GM12878 (cell line): ENCODE results near the gene ASB8. TPM values are rescaled to one million over a fixed set of nuclear protein-coding genes. Genes with fewer than 3 reads are reported as not detected.

ENCODE experiments used
- ATAC-seq: fragments of 200-7000 bp; cut with Tn5 transposase; 3 replicates; pipeline ENCODE4 v1.9.1; 2020; ENCODE audit warnings: mild to moderate bottlenecking, moderate library complexity
- BruUV-seq: library from RNA; stranded (reverse); fragments of 400-500 nt; replicated peaks from 2 replicates; lab custom pipeline; 2021; lab: Mats Ljungman, UMichigan
- CTCF ChIA-PET: fragments of 300-600 bp; sonication (Branson Sonifier 250); formaldehyde crosslinking; extraction: SDS; loops from one replicate; lab custom pipeline; 2021; ENCODE audit warnings: inconsistent platforms; lab: Yijun Ruan, JAX
- POLR2A ChIA-PET: fragments of 350-600 bp; formaldehyde crosslinking; extraction: SDS; loops from one replicate; lab custom pipeline; 2021; ENCODE audit warnings: inconsistent platforms; lab: Charles Lee
- RAD21 ChIA-PET: fragments of 300-600 bp; sonication (Branson Sonifier 250); formaldehyde crosslinking; loops from one replicate; lab custom pipeline; 2023; ENCODE audit warnings: antibody characterized with exemption; ENCODE audit not compliant: unreplicated experiment; lab: Charles Lee
- SMC1A ChIA-PET: fragments of 300-600 bp; sonication (Branson Sonifier 250); formaldehyde crosslinking; loops from one replicate; lab custom pipeline; 2023; ENCODE audit not compliant: unreplicated experiment, uncharacterized antibody; lab: Charles Lee
- DNase-seq: peaks from one replicate; pipeline ENCODE4 v3.0.0-alpha.2; 2011; ENCODE audit warnings: low read depth, low spot score
- FAIRE-seq: peaks from 3 replicates; lab custom pipeline; 2011; peaks lifted over from hg19 to GRCh38; lab: Jason Lieb, UNC
- H2AFZ ChIP-seq: 2 replicates; pipeline ENCODE4 v1.6.0; 2011; ENCODE audit warnings: low read depth, low read length, control low read depth; ENCODE audit not compliant: control insufficient read depth
- H3K27ac ChIP-seq: 2 replicates; pipeline ENCODE4 v1.5.1; 2011; ENCODE audit warnings: control low read depth; ENCODE audit not compliant: control insufficient read depth, insufficient read depth
- H3K27me3 ChIP-seq, 2 experiments: replicated peaks in 1 of 2; 2 replicates each; pipeline versions ENCODE4 v1.6.0 to v1.6.1; 2011; ENCODE audit warnings: low read length in 1 of 2; ENCODE audit not compliant: control insufficient read depth in 2 of 2, insufficient read depth in 2 of 2
- H3K36me3 ChIP-seq, 2 experiments: 2 replicates each; pipeline ENCODE4 v1.5.1; 2011; ENCODE audit warnings: low read length in 1 of 2; ENCODE audit not compliant: control insufficient read depth in 2 of 2, insufficient read depth in 2 of 2
- H3K4me1 ChIP-seq: 2 replicates; pipeline ENCODE4 v1.6.1; 2011; ENCODE audit warnings: mild to moderate bottlenecking, low read length, moderate library complexity, mixed read lengths; ENCODE audit not compliant: control insufficient read depth, insufficient read depth
- H3K4me2 ChIP-seq: 2 replicates; pipeline ENCODE4 v1.6.0; 2011; ENCODE audit warnings: control low read depth; ENCODE audit not compliant: control insufficient read depth, insufficient read depth
- H3K4me3 ChIP-seq: fragments of 200-600 bp; sonication (generic); 2 replicates; pipeline ENCODE4 v1.5.1; 2016
- H3K79me2 ChIP-seq: 2 replicates; pipeline ENCODE4 v1.6.0; 2011; ENCODE audit warnings: low read length; ENCODE audit not compliant: control insufficient read depth, insufficient read depth
- H3K9ac ChIP-seq: 2 replicates; pipeline ENCODE4 v1.8.0; 2011; ENCODE audit warnings: low read length, control low read depth, mixed read lengths; ENCODE audit not compliant: control insufficient read depth, insufficient read depth
- H3K9me3 ChIP-seq: replicated peaks from 3 replicates; pipeline ENCODE4 v1.5.1; 2011; ENCODE audit warnings: mild to moderate bottlenecking, low read length; ENCODE audit not compliant: control insufficient read depth, insufficient read depth
- H4K20me1 ChIP-seq: 2 replicates; pipeline ENCODE4 v1.6.0; 2011; ENCODE audit not compliant: control insufficient read depth, insufficient read depth
- FOXM1 ChIP-seq: IDR thresholded peaks from 2 replicates; pipeline ENCODE4 v1.6.1; 2012; ENCODE audit warnings: low read depth, mild to moderate bottlenecking, inconsistent platforms, low read length, moderate library complexity
- JUND ChIP-seq: IDR thresholded peaks from 2 replicates; pipeline ENCODE4 v1.6.1; 2012; ENCODE audit warnings: low read depth, mild to moderate bottlenecking, low read length, improper control_type of control experiment, moderate library complexity
- PBX3 ChIP-seq: IDR thresholded peaks from 2 replicates; pipeline ENCODE4 v1.6.1; 2011; ENCODE audit warnings: mild to moderate bottlenecking, low read depth, low read length, moderate library complexity; ENCODE audit not compliant: insufficient replicate concordance
- SIX5 ChIP-seq: IDR thresholded peaks from 2 replicates; pipeline ENCODE4 v1.6.1; 2011; ENCODE audit warnings: mild to moderate bottlenecking, low read depth, low read length, moderate library complexity; ENCODE audit not compliant: severe bottlenecking
- TCF12 ChIP-seq: IDR thresholded peaks from 2 replicates; pipeline ENCODE4 v1.6.1; 2011; ENCODE audit warnings: low read depth, mild to moderate bottlenecking, low read length
- ZBTB33 ChIP-seq: fragments of 450-650 bp; IDR thresholded peaks from 2 replicates; pipeline ENCODE4 v1.6.1; 2017; ENCODE audit warnings: mild to moderate bottlenecking
- WGBS: methylation state at CpG from one replicate; pipeline ENCODE4 v1.1.6; 2016; ENCODE audit warnings: low lambda C conversion rate; ENCODE audit not compliant: insufficient replicate concordance, insufficient coverage; ENCODE audit errors: missing lambda C conversion rate; 5-methylcytosine and 5-hydroxymethylcytosine counted together
- in situ Hi-C: fragments of 300-500 bp; cut with MboI; formaldehyde crosslinking; loops from 9 replicates; pipeline ENCODE4 v1.14.3; 2018; ENCODE audit warnings: mixed read lengths
- intact Hi-C: fragments of 100-400 bp; cut with micrococcal nuclease; formaldehyde crosslinking; loops from one replicate; pipeline ENCODE4 v1.14.2; 2022; ENCODE audit not compliant: unreplicated experiment
- polyA plus RNA-seq, 11 experiments: library from polyadenylated mRNA; depleted of rRNA in 4 of 11; unstranded in 6 of 11; stranded (reverse) in 5 of 11; fragments of >200 nt; fragmentation: Nextera tagmentation in 4 of 11; fragmentation: Illumina TruSeq in 1 of 11; extraction: Ambion mirVana in 4 of 11; extraction: Trizol in 1 of 11; gene quantifications; 1 replicate in 1 of 11; 2 replicates in 10 of 11; pipeline versions ENCODE4 v1.2.1 to v1.2.3, GENCODE V29; 2011 to 2016; ENCODE audit warnings: inconsistent platforms in 2 of 11, missing spikeins in 2 of 11, low read depth in 1 of 11
- total RNA-seq, 4 experiments: library from RNA; depleted of rRNA in 3 of 4; stranded (reverse); fragments of >200 nt in 3 of 4; fragmentation: Illumina TruSeq in 1 of 4; extraction: Trizol in 1 of 4; gene quantifications; 2 replicates each; pipeline versions ENCODE4 v1.2.1 to v1.2.3, GENCODE V29; 2013 to 2021

Gene ASB8
- total and polyA plus RNA-seq, 10 of the 15 experiments (the other 5 are each of a cell fraction or from before 2014, with no cell fraction given) = 23.7 to 48.0 (median 29.1) TPM

- FAIRE-seq (no peak), ATAC-seq (no peak), DNase-seq (no peak)
- ChIA-PET CTCF (interaction anchor here (1.2 kb wide), 1 partner anchor 12 kb away, joined by 3 read pairs; the partner anchor contains the start of gene CCDC184), POLR2A (no interaction called here), RAD21 (no interaction called here), SMC1A (no interaction called here)
- Histone ChIP-seq H2AFZ (no peak overlapping the region), H4K20me1 (no peaks in the 10 kb centered on the region), H3K27ac (no peak overlapping the region), H3K9me3 (no peaks in the 10 kb centered on the region), H3K4me3 (no peak overlapping the region), H3K79me2 (peaks cover 13% of the 10 kb centered on the region), H3K9ac (no peak overlapping the region), H3K4me2 (no peak overlapping the region), H3K27me3 (no peaks in the 10 kb centered on the region), H3K36me3 (no peaks in the 10 kb centered on the region), H3K4me1 (0 out of 2 replicates have a peak, but pooled peaks cover 3% of the 10 kb centered on the region)
- WGBS = 24% methylated on average over 1 of the region's 1 CpG
- in situ Hi-C loops = no loop called here
- no peak for TF ChIP-seq ZBTB33
- no peak for TF ChIP-seq PBX3
- no peak for TF ChIP-seq JUND
- no peak for TF ChIP-seq TCF12
- TF ChIP-seq SIX5 = no peak
- no peak for TF ChIP-seq FOXM1
- intact Hi-C loops = loop anchor here (10.0 kb wide), 1 partner anchor 160 kb away; the partner anchor contains the start of gene ZNF641
- BruUV-seq = no TSS peak
These were observed 37.5 kb upstream of the ASB8 start for GRCh38 chr12:48194799-48195201.
